ENCODE results near the gene TRIM46.

TRIM46 gene

DNA sequence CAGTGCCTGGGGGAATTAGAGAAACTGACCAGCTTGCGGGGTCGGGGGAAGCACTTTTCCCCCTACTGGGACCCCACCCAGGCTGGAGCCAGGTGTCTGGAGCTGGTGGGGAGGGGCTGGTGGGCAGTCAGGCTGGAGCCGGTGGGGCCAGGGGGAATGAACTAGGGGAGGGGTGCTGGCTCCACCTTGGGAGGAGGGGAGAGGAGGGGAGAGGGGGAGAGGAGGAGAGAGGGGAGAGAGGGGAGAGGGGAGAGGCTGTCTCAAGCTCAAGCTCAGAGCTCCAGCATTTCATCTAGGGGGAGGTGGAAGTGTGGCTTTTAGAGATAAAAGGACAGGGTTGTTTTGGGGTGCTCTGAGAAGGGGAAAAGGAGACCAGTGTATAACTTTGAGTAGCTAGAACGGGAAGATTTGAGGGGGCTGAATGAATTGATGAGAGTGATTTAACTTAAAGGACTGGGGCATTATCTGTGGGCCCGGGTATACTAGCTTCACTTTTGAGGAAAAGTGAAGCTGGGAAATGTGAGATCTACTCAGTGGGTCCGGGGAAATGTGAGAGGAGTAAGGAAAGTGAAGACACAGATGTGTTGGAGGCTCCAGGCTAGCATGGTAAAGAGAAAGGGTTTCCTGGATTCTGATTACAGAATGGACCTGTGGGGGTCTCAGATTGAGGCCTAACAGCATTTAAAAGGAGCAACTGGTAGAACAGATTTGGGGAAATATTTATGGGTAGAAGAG is 43.2 kb upstream of the TRIM46 start:
- H3K36me3 ChIP-seq (ENCODE audit: control insufficient read depth, insufficient read depth, low read length, severe bottlenecking): peaks cover 13% of the 10 kb centered on the region
- H3K4me3 ChIP-seq (ENCODE audit: low read length): peak overlapping the region; percentile 81
- H3K9me3 ChIP-seq (ENCODE audit: control insufficient read depth, low read length): no peaks in the 10 kb centered on the region
- DNase-seq (ENCODE audit: low read depth): no peak
- peaks cover 24% of the 10 kb centered on the region for H3K27me3 ChIP-seq (replicated peaks; ENCODE audit: control insufficient read depth, insufficient read depth, low read length)
- H3K9ac ChIP-seq (ENCODE audit: low read length): no peak overlapping the region
- peaks cover 50% of the 10 kb centered on the region for H3K4me1 ChIP-seq (ENCODE audit: control insufficient read depth, insufficient read depth, low read length)

- no peak for DNase-seq (ENCODE audit: low read depth)
- H3K9ac ChIP-seq (ENCODE audit: low read length): no peak overlapping the region
- H3K36me3 ChIP-seq (ENCODE audit: control insufficient read depth, insufficient read depth, low read length, severe bottlenecking): peaks cover 13% of the 10 kb centered on the region
- H3K27me3 ChIP-seq (replicated peaks; ENCODE audit: control insufficient read depth, insufficient read depth, low read length): peaks cover 19% of the 10 kb centered on the region
- peaks cover 45% of the 10 kb centered on the region for H3K4me1 ChIP-seq (ENCODE audit: control insufficient read depth, insufficient read depth, low read length)
- H3K9me3 ChIP-seq (ENCODE audit: control insufficient read depth, low read length): no peaks in the 10 kb centered on the region
- no peak overlapping the region for H3K4me3 ChIP-seq (ENCODE audit: low read length)
These were observed 42.4 kb upstream of the TRIM46 start for GRCh38 chr1:155131285-155131684.

GRCh38 chr1:155131856-155132255 is 41.8 kb upstream of the TRIM46 start:
- H3K4me1 ChIP-seq (ENCODE audit: control insufficient read depth, insufficient read depth, low read length): peaks cover 42% of the 10 kb centered on the region
- peaks cover 13% of the 10 kb centered on the region for H3K36me3 ChIP-seq (ENCODE audit: control insufficient read depth, insufficient read depth, low read length, severe bottlenecking)
- no peaks in the 10 kb centered on the region for H3K9me3 ChIP-seq (ENCODE audit: control insufficient read depth, low read length)
- peaks cover 19% of the 10 kb centered on the region for H3K27me3 ChIP-seq (replicated peaks; ENCODE audit: control insufficient read depth, insufficient read depth, low read length)
- H3K9ac ChIP-seq (ENCODE audit: low read length): no peak overlapping the region
- no peak for DNase-seq (ENCODE audit: low read depth)
- no peak overlapping the region for H3K4me3 ChIP-seq (ENCODE audit: low read length)

GRCh38 chr1:155133799-155134281 is 39.8 kb upstream of the TRIM46 start:
- Histone ChIP-seq H3K9ac (ENCODE audit: low read length) (no peak overlapping the region), H3K27me3 (replicated peaks; ENCODE audit: control insufficient read depth, insufficient read depth, low read length) (peaks cover 11% of the 10 kb centered on the region), H3K4me3 (ENCODE audit: low read length) (no peak overlapping the region), H3K4me1 (ENCODE audit: control insufficient read depth, insufficient read depth, low read length) (peaks cover 35% of the 10 kb centered on the region), H3K36me3 (ENCODE audit: control insufficient read depth, insufficient read depth, low read length, severe bottlenecking) (peaks cover 22% of the 10 kb centered on the region), H3K9me3 (ENCODE audit: control insufficient read depth, low read length) (no peaks in the 10 kb centered on the region)
- DNase-seq (ENCODE audit: low read depth): no peak

- peak overlapping the region; percentile 98 for H3K9ac ChIP-seq (ENCODE audit: low read length)
- DNase-seq (ENCODE audit: low read depth): no peak
- peaks cover 33% of the 10 kb centered on the region for H3K4me1 ChIP-seq (ENCODE audit: control insufficient read depth, insufficient read depth, low read length)
- H3K27me3 ChIP-seq (replicated peaks; ENCODE audit: control insufficient read depth, insufficient read depth, low read length): peaks cover 6% of the 10 kb centered on the region
- H3K36me3 ChIP-seq (ENCODE audit: control insufficient read depth, insufficient read depth, low read length, severe bottlenecking): peaks cover 22% of the 10 kb centered on the region
- peak overlapping the region; percentile 98 for H3K4me3 ChIP-seq (ENCODE audit: low read length)
- H3K9me3 ChIP-seq (ENCODE audit: control insufficient read depth, low read length): no peaks in the 10 kb centered on the region
These were observed 39.3 kb upstream of the TRIM46 start for GRCh38 chr1:155134322-155134721.

- peak overlapping the region; percentile 98 for H3K9ac ChIP-seq (ENCODE audit: low read length)
These were observed 38.7 kb upstream of the TRIM46 start for GRCh38 chr1:155134880-155135414.

GRCh38 chr1:155135415-155136028 is 38.1 kb upstream of the TRIM46 start, which contains the start of gene SLC50A1:
TSS of gene SLC50A1 (plus strand) at chr1:155135852. CDS start at chr1:155135912, 60 bp downstream.
- H3K27me3 ChIP-seq (replicated peaks; ENCODE audit: control insufficient read depth, insufficient read depth, low read length): no peaks in the 10 kb centered on the region
- peak within 1 kb of the TSS; percentile 98 for H3K9ac ChIP-seq (ENCODE audit: low read length)
- peak within 1 kb of the TSS; percentile 98 for H3K4me3 ChIP-seq (ENCODE audit: low read length)
- H3K36me3 ChIP-seq (ENCODE audit: control insufficient read depth, insufficient read depth, low read length, severe bottlenecking): peaks cover 22% of the 10 kb centered on the region
- no peaks in the 10 kb centered on the region for H3K9me3 ChIP-seq (ENCODE audit: control insufficient read depth, low read length)
- peaks cover 26% of the 10 kb centered on the region for H3K4me1 ChIP-seq (ENCODE audit: control insufficient read depth, insufficient read depth, low read length)
- peak; percentile 97 for DNase-seq (ENCODE audit: low read depth)

More at GRCh38 chr1:155134880-155135414, 38.7 kb upstream of the TRIM46 start:
- peak; percentile 95 for DNase-seq (ENCODE audit: low read depth)
- Histone ChIP-seq H3K4me1 (ENCODE audit: control insufficient read depth, insufficient read depth, low read length) (peaks cover 27% of the 10 kb centered on the region), H3K27me3 (replicated peaks; ENCODE audit: control insufficient read depth, insufficient read depth, low read length) (peaks cover 2% of the 10 kb centered on the region), H3K9me3 (ENCODE audit: control insufficient read depth, low read length) (no peaks in the 10 kb centered on the region), H3K4me3 (ENCODE audit: low read length) (peak overlapping the region; percentile 98), H3K36me3 (ENCODE audit: control insufficient read depth, insufficient read depth, low read length, severe bottlenecking) (peaks cover 22% of the 10 kb centered on the region)

DNA sequence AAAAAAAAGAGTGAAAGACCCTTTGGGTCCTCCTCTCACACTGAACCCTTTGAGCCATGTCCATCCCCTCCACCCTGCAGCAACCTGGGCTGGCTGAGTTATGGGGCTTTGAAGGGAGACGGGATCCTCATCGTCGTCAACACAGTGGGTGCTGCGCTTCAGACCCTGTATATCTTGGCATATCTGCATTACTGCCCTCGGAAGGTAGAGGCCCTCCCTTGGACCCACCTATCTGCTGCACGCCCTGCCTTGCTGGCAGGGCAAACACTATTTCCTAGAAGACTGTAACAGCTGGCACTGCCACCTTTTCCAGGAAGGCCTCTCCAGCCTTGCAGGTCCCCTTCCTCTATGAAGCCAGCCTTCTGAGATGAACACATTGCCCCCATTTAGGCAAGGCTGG is 36.9 kb upstream of the TRIM46 start:
- no peak for DNase-seq (ENCODE audit: low read depth)
- Histone ChIP-seq H3K9me3 (ENCODE audit: control insufficient read depth, low read length) (no peaks in the 10 kb centered on the region), H3K4me1 (ENCODE audit: control insufficient read depth, insufficient read depth, low read length) (peaks cover 26% of the 10 kb centered on the region), H3K36me3 (ENCODE audit: control insufficient read depth, insufficient read depth, low read length, severe bottlenecking) (peaks cover 14% of the 10 kb centered on the region), H3K9ac (ENCODE audit: low read length) (peak overlapping the region; percentile 98), H3K27me3 (replicated peaks; ENCODE audit: control insufficient read depth, insufficient read depth, low read length) (no peaks in the 10 kb centered on the region), H3K4me3 (ENCODE audit: low read length) (peak overlapping the region; percentile 98)

DNA sequence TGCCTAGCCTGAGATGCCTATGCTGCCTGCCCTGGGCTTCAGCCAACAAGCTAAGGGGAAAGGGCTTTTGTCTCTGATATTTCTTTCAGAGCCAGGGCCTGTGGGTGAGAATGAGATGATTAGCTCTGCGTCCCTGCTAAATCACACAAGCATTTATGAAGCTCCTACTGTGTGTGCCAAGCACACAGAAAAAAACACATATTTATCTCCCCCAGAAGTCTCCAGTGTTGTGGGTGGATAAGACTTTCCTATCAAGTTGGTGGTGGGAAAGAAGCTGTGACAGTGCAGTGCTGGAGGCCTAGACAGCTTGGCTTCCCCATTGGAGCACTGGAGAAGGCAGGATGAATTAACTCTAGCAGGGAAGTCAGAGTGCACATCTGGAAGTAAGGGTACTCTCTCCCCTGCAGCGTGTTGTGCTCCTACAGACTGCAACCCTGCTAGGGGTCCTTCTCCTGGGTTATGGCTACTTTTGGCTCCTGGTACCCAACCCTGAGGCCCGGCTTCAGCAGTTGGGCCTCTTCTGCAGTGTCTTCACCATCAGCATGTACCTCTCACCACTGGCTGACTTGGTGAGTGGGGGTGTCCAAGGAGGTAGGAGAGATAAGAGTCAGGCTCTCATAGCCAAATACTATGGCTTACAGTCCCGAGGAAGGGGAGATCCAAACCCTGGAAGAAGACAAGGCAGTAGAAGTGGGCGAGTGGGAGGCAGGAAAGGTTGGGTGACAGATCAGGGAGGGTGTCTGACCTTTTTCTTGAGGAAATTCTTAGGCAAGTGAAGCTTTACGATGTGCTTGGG is 36.3 kb upstream of the TRIM46 start:
- Histone ChIP-seq H3K9me3 (ENCODE audit: control insufficient read depth, low read length) (no peaks in the 10 kb centered on the region), H3K36me3 (ENCODE audit: control insufficient read depth, insufficient read depth, low read length, severe bottlenecking) (peaks cover 14% of the 10 kb centered on the region), H3K27me3 (replicated peaks; ENCODE audit: control insufficient read depth, insufficient read depth, low read length) (peaks cover 2% of the 10 kb centered on the region), H3K4me1 (ENCODE audit: control insufficient read depth, insufficient read depth, low read length) (peaks cover 26% of the 10 kb centered on the region), H3K9ac (ENCODE audit: low read length) (peak overlapping the region; percentile 98), H3K4me3 (ENCODE audit: low read length) (peak overlapping the region; percentile 98)
- no peak for DNase-seq (ENCODE audit: low read depth)

DNA sequence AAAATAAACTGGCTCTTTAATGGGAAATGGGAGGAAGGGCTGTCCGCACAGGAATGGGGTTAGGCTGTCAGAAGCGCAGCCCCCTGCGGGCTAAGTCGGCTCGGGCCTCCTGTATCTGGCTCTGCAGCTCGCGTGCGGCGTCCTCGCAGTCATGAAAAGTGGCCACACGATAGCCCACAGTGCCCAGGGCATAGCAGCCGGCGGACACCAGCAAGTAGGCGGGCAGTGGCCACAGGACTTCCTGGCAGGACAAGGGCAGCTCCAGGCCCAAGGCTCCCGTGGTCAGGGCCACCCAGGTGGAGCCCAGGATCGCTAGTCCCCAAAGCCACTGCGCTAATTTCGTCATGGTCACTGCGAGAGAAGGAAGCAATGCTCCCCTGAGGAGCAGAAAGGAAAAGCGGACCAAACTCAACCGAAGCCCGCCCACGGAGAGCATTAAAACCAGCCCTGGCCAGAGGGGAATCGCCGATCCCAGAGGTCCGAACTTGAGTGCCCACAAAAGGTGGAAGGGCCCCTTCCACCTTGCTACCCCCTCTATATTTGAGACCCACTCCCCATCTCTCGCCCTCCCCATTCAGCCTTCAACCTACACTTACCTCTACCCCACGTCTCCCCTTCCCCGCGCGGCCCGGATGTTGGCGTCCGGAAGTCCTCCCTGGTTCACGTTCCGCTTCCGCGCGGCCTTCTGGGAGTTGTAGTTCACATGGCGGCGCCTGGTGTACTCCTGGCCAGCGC is 33.6 kb upstream of the TRIM46 start, which contains the start of gene DPM3:
Gene DPM3 (minus strand): TSS at position 637 of the 735 bp plus-strand sequence. CDS start 291 bp downstream, at position 346.
- Histone ChIP-seq H3K9ac (ENCODE audit: low read length) (peak within 1 kb of the TSS; percentile 90), H3K4me3 (ENCODE audit: low read length) (peak within 1 kb of the TSS; percentile 96), H3K27me3 (replicated peaks; ENCODE audit: control insufficient read depth, insufficient read depth, low read length) (peaks cover 6% of the 10 kb centered on the region), H3K36me3 (ENCODE audit: control insufficient read depth, insufficient read depth, low read length, severe bottlenecking) (peaks cover 9% of the 10 kb centered on the region), H3K4me1 (ENCODE audit: control insufficient read depth, insufficient read depth, low read length) (peaks cover 18% of the 10 kb centered on the region), H3K9me3 (ENCODE audit: control insufficient read depth, low read length) (no peaks in the 10 kb centered on the region)
- DNase-seq (ENCODE audit: low read depth): peak; percentile 97

Measured in adipocyte (in vitro differentiated cells).